Measurements from ENCODE around the gene TEX36.

- no peak for TF ChIP-seq MAFK (conservative IDR thresholded peaks at IDR 0.05 in 1 of 2, IDR thresholded peaks at IDR 0.05 in 1 of 2; ENCODE audit: low read length in 2 of 2)
- no peak for TF ChIP-seq HDAC1 (CRISPR knock-in tag; IDR thresholded peaks at IDR 0.05)
These were observed 10.5 kb upstream of the TEX36 start for GRCh38 chr10:125693524-125693847.

All from HepG2 (cell line).